IPS-15b (cell line): ENCODE results near the gene UTP15.

ENCODE experiments used
- H3K27me3 ChIP-seq: one replicate; pipeline ENCODE4 v1.6.1; 2013; ENCODE audit warnings: low read length; ENCODE audit not compliant: control insufficient read depth, insufficient read depth
- H3K36me3 ChIP-seq: one replicate; pipeline ENCODE4 v1.6.1; 2013; ENCODE audit warnings: low read length; ENCODE audit not compliant: control insufficient read depth, insufficient read depth
- H3K4me1 ChIP-seq: one replicate; pipeline ENCODE4 v1.6.1; 2013; ENCODE audit warnings: mild to moderate bottlenecking, low read length; ENCODE audit not compliant: control insufficient read depth, insufficient read depth
- H3K4me3 ChIP-seq: one replicate; pipeline ENCODE4 v1.5.1; 2013; ENCODE audit warnings: low read depth, low read length
- H3K9ac ChIP-seq: one replicate; pipeline ENCODE4 v1.6.1; 2013; ENCODE audit warnings: low read depth, mild to moderate bottlenecking, low read length
- H3K9me3 ChIP-seq: one replicate; pipeline ENCODE4 v1.6.1; 2013; ENCODE audit warnings: mild to moderate bottlenecking, low read length; ENCODE audit not compliant: control insufficient read depth, insufficient read depth

UTP15 gene

DNA sequence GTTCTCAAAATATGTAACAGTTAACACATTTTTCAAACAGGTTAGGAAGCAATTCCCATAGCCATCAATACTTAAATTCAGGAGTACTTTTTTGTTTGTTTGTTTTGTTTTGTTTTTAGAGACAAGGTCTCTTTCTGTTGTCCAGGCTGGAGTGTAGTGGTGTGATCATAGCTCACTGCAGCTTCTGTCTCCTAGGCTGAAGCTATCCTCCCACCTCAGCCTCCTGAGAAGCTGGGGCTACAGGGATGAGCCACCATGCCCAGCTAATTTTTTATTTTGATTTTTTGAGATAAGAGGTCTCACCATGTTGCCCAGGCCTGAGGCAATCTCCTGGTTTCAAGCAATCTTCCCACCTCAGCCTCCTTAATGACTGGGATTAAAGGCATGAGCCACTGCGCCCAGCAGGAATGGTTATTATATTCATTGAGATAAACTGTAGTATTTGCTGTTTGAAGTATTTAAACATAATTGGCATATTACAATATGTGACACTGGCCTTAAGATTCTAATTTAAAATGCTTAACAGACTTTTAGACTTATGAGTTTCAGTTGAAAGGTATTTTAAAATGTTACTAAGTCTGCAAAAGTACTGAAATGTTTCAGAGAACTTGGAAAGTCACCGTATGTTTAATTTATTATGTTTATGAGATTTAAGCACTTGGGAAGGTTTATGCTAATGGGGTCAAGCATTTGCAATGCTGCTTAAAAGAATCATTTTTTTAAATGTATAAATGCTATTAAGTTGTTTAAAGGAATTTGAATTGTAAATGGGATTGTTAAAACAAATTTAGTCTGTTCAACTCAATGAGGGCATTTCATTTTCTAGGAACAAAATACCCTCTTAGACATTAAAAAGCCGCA is 17.0 kb downstream of the UTP15 start:
- no peak overlapping the region for H3K9ac ChIP-seq
- H3K36me3 ChIP-seq = peaks cover 2% of the 10 kb centered on the region
- no peak overlapping the region for H3K4me3 ChIP-seq
- no peaks in the 10 kb centered on the region for H3K27me3 ChIP-seq
- H3K9me3 ChIP-seq = no peaks in the 10 kb centered on the region
- H3K4me1 ChIP-seq = no peaks in the 10 kb centered on the region

DNA sequence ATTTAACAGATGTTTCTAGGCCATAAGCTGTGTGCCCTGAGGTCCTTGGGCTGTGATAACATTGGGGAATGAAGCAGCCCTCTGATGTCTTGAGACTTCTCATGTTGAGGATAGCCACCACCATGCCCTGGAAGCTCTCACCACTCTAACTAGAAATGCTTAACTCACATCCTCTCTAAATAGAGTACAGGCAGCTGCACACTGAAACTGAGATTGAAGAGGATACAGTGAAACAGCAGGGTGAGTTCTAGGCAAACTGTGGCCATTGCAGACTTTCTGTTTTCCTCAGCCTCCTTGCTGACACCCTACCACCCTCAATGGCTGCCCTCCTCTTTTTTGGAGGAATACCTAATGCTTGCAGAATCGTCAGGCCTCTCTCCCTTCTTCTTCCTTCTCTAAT is 22.4 kb downstream of the UTP15 start:
- no peaks in the 10 kb centered on the region for H3K36me3 ChIP-seq
- H3K9me3 ChIP-seq = no peaks in the 10 kb centered on the region
- no peak overlapping the region for H3K4me3 ChIP-seq
- no peak overlapping the region for H3K9ac ChIP-seq
- H3K27me3 ChIP-seq = no peaks in the 10 kb centered on the region
- no peaks in the 10 kb centered on the region for H3K4me1 ChIP-seq

DNA sequence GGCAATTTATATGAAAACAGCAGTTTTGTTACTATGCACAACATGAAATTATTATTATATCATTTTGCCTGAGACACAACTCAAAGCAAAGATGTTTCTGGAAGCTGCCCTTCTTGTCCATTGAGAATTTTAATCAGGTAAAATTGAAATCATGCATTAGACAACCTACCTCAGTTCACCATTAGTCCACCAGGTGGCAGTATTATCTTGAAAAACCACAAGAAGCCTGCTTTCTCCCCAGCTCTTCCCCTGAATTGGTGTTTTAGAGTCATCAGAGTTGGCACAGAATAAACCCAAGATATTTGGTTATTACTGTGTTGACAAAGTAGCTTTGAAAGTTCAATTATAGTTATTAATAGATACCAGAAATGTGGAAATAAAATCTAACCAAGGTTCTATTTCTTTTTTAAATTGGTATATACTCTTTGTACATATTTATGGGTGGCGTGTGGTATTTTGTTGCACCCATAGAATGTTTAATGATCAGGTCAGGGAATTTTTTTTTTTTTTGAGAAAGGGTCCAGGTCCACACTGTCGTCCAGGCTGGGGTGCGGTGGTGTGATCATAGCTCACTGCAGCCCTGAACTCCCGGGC is 25.7 kb downstream of the UTP15 start:
- H3K27me3 ChIP-seq = no peaks in the 10 kb centered on the region
- H3K4me1 ChIP-seq = no peaks in the 10 kb centered on the region
- no peak overlapping the region for H3K4me3 ChIP-seq
- no peak overlapping the region for H3K9ac ChIP-seq
- no peaks in the 10 kb centered on the region for H3K36me3 ChIP-seq
- no peaks in the 10 kb centered on the region for H3K9me3 ChIP-seq

DNA sequence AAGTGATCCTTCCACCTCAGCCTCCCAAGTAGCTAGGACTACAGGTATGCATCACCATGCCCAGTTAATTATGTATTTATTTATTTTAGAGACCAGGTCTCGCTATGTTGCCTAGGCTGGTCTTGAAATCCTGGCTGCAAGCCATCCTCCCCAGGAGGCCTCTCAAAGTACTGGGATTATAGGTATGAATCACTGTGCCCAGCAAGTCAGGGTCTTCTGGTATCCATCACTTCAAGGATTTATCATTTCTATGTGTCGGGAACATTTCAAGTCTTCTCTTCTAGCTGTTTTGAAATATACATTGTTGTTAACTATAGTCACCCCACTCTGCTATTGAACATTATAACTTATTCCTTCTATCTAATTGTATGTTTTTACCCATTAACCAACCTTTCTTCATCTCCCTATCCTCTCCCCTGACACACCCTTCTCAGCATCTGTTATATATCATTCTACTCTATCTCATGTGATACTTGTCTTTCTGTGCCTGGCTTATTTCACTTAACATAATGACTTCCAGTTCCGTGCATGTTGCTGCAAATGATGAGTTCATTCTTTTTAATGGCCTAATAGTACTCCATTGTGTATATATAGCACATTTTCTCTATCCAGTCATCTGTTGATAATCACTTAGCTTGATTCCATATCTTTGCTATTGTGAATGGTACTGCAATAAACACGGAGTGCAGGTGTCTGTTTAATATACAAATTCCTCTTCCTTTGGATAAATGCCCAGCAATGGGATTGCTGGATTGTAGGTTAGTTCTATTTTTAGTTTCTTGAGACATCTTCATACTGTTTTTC is 26.4 kb downstream of the UTP15 start:
- H3K4me1 ChIP-seq = no peaks in the 10 kb centered on the region
- no peaks in the 10 kb centered on the region for H3K9me3 ChIP-seq
- H3K4me3 ChIP-seq = no peak overlapping the region
- H3K36me3 ChIP-seq = no peaks in the 10 kb centered on the region
- H3K27me3 ChIP-seq = no peaks in the 10 kb centered on the region
- no peak overlapping the region for H3K9ac ChIP-seq

DNA sequence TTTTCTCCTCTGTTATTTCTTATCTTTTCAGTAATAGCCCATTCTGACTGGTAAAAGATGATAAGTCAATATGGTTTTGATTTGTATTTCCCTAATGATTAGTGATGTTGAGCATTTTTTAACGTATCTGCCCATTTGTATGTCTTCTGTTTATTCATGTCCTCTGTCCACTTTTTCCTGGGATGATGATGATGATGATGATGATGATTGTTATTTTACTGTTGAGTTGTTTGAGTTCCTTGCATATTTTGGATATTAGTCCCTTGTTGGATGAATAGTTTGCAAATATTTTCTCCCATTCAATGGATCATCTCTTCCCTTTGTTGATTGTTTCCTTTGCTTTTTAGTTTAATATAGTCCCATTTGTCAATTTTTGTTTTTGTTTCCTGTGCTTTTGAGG is 27.0 kb downstream of the UTP15 start:
- H3K4me1 ChIP-seq = no peaks in the 10 kb centered on the region
- H3K9me3 ChIP-seq = no peaks in the 10 kb centered on the region
- no peaks in the 10 kb centered on the region for H3K27me3 ChIP-seq
- H3K4me3 ChIP-seq = no peak overlapping the region
- no peaks in the 10 kb centered on the region for H3K36me3 ChIP-seq
- H3K9ac ChIP-seq = no peak overlapping the region

DNA sequence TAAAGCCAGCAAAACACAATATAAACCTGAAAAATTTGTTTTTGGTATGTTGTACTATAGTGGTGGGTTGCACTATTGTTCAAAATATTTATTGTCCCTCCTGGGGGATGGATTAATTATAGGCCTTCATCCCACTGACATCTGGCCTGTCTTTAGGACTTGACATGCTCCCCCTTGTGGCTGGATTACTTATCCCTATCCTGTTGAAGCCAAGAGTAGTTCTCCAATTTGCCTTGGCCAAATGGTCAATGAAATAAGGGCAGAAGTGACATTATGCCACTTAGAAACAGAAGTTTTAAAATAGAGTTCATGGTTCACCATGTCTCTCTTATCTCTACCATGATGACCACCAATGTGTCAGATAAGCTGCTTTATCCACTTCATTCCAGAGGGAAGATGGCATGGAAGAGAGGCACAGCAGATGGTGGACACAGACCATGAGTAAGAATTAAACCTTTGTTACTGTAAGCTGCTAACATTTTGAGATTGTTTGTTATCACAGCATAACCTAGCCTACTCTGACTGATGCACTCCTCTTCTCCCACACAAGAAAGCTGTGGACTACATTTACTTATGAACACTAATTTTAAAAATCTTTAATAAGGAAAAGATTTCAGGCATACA is 31.3 kb downstream of the UTP15 start:
- no peaks in the 10 kb centered on the region for H3K4me1 ChIP-seq
- H3K36me3 ChIP-seq = no peaks in the 10 kb centered on the region
- H3K27me3 ChIP-seq = no peaks in the 10 kb centered on the region
- no peaks in the 10 kb centered on the region for H3K9me3 ChIP-seq
- H3K4me3 ChIP-seq = no peak overlapping the region
- H3K9ac ChIP-seq = no peak overlapping the region

DNA sequence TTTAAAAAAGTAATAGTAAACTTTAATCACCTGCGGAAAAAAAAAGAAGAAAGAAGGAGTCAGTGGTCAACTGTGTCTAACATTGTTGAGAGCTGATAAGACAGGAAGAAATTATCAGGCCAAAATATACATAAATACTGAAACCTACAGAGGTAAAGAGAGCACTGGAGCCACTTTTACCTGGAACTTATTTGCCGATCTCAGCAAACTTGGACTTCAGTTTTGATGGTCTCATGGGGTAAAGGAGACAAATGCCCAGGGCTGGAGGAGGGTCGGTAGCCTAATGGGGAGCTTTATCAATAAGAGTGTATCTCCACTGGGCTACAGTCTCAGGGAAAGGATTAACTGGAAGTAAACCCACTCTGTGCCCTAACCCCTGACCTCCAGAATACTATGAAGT is 33.8 kb downstream of the UTP15 start:
- no peak overlapping the region for H3K4me3 ChIP-seq
- no peaks in the 10 kb centered on the region for H3K9me3 ChIP-seq

DNA sequence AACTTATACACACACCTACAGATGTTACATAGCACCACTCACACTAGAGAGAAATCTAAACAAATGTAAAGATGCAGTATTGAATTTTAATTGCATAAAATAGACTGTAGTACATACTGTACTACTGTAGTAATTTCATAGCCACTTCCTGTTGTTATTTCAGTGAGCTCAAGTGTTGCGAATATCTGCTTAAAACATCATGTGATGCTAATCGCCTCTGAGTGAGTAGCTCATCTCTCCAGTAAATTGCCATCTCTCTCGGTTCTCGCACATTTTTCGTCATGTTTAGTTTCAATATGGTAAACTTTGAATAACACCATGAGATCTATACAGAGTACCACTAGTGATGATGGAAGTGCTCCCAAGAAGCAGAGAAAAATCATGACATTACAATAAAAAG is 38.5 kb downstream of the UTP15 start:
- no peak overlapping the region for H3K4me3 ChIP-seq
- no peaks in the 10 kb centered on the region for H3K9me3 ChIP-seq
- H3K4me1 ChIP-seq = no peaks in the 10 kb centered on the region

More for the DNA sequence above, 33.8 kb downstream of the UTP15 start:
- Histone ChIP-seq H3K9ac (no peak overlapping the region), H3K4me1 (no peaks in the 10 kb centered on the region), H3K36me3 (no peaks in the 10 kb centered on the region), H3K27me3 (no peaks in the 10 kb centered on the region)

DNA sequence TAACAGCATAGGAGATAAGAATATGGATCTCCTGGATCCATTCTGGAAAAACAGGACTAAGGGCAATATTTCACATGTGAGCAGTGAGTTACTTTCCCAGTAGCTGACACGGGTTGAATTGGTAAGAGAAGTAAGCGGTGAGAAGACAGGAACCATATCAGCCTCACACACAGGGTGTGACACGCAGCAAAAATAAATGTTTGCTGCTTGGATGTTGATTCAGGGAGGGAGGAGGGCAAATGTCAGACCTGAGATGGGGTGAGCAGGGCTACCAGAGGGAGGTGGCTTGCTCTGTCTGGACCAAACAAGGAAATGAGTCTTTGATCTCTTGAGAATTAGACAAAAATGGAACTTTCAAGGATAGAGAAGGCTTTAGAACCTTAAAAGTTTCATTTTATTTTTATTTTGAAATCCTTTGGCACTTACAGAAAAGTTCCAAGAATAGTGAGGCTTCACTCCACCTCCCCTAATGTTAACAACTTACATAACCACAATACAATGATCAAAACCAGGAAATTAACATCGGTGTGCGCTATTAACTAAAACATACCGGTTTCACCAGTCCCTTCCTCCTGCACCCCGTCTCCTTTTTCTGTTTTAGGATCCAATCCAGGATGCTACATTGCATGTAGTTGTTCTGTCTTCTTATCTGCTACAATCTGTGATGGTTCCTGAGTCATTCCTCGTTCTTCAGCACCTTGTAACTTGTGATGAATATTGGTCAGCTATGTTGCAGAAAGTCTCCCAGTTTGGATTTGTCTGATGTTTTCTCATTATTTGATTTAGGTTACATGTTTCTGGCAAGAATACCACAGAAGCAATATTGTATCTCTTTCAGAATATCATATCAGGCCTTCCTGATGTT is 39.9 kb downstream of the UTP15 start:
- no peak overlapping the region for H3K9ac ChIP-seq
- H3K9me3 ChIP-seq = no peaks in the 10 kb centered on the region
- no peak overlapping the region for H3K4me3 ChIP-seq
- H3K36me3 ChIP-seq = no peaks in the 10 kb centered on the region
- H3K27me3 ChIP-seq = no peaks in the 10 kb centered on the region
- H3K4me1 ChIP-seq = no peaks in the 10 kb centered on the region

More for the DNA sequence above, 38.5 kb downstream of the UTP15 start:
- no peaks in the 10 kb centered on the region for H3K36me3 ChIP-seq
- no peaks in the 10 kb centered on the region for H3K27me3 ChIP-seq
- H3K9ac ChIP-seq = no peak overlapping the region

DNA sequence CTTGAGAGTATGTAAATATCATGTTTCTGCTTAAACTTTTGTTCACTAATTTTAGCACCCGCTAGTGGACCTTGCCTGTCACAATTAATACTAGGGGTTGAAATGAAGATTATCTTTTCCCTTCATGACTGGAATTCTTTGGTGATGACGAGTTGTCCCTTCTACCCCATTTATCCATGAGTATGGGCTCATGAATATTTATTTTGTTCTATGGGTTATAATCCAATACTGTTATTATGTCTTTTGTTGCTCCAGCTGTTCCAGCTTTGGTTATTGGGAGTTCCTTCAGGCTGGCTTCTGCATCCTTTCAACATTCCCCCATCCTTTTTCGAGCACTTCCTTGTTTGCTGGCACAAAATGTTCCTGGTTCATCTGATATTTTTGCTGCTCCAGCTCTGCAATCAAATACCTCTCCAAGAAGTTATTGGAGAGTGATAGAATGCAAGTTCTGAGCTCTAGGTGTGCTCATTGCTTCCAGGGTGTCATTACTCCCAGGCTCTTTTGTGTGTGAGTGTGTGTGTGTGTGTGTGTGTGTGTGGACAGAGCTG is 40.7 kb downstream of the UTP15 start:
- Histone ChIP-seq H3K9ac (no peak overlapping the region), H3K9me3 (no peaks in the 10 kb centered on the region), H3K4me3 (no peak overlapping the region), H3K4me1 (no peaks in the 10 kb centered on the region), H3K36me3 (no peaks in the 10 kb centered on the region), H3K27me3 (no peaks in the 10 kb centered on the region)
